ENCODE measurements around the gene HSD17B1.

DNA sequence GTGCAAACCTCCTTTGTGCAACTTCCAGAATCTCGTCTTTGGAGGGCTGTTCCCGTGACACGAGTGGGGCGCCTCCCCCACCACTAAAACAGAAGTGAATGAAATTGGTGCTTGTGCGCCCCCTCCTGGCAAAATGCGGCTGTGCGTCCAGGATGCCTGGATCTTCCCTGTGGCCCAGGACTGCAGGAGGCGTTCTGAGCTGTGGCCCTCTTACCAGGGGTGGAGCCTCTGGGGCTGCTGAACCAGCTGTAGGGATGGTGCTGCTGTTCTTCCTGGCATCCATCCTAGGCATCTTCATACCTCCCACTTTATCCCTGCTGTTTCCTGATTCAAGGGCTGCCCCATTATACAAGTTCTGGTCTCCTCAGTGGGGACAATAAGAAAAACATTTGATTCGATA lies 35.2 kb upstream of the HSD17B1 start:
- TF ChIP-seq POLR2A (IDR thresholded peaks at IDR 0.05): no peak
- TF ChIP-seq, protein P1, sequence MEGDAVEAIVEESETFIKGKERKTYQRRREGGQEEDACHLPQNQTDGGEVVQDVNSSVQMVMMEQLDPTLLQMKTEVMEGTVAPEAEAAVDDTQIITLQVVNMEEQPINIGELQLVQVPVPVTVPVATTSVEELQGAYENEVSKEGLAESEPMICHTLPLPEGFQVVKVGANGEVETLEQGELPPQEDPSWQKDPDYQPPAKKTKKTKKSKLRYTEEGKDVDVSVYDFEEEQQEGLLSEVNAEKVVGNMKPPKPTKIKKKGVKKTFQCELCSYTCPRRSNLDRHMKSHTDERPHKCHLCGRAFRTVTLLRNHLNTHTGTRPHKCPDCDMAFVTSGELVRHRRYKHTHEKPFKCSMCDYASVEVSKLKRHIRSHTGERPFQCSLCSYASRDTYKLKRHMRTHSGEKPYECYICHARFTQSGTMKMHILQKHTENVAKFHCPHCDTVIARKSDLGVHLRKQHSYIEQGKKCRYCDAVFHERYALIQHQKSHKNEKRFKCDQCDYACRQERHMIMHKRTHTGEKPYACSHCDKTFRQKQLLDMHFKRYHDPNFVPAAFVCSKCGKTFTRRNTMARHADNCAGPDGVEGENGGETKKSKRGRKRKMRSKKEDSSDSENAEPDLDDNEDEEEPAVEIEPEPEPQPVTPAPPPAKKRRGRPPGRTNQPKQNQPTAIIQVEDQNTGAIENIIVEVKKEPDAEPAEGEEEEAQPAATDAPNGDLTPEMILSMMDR (IDR thresholded peaks at IDR 0.05): peak; percentile 92 to 98 (median 95)
